ENCODE results near the gene PICALM.

The PICALM gene

GRCh38 chr11:86072211-86072610, 3.3 kb upstream of the PICALM start:
- no peak for DNase-seq

- no peak for DNase-seq
Measured at GRCh38 chr11:86070142-86071056, 1.5 kb upstream of the PICALM start.

- peak; percentile 65 for DNase-seq
Measured at GRCh38 chr11:86069408-86070101, 671 bp upstream of the PICALM start.

GRCh38 chr11:86068138-86068871, 579 bp downstream of the PICALM start:
- DNase-seq, result peak; percentile 20

- no peak for DNase-seq
Measured at GRCh38 chr11:86067851-86068137, 1.1 kb downstream of the PICALM start.

GRCh38 chr11:86067009-86067850, 1.7 kb downstream of the PICALM start:
- peak; percentile 25 for DNase-seq

GRCh38 chr11:86066657-86067008, 2.3 kb downstream of the PICALM start:
- no peak for DNase-seq

- no peak for DNase-seq
Measured at GRCh38 chr11:86066033-86066432, 2.9 kb downstream of the PICALM start.

- no peak for DNase-seq
Measured at GRCh38 chr11:86064220-86064803, 4.6 kb downstream of the PICALM start.

GRCh38 chr11:86063536-86063935, 5.3 kb downstream of the PICALM start:
- DNase-seq, result no peak

- DNase-seq, result no peak
Measured at GRCh38 chr11:86062719-86063118, 6.2 kb downstream of the PICALM start.

GRCh38 chr11:86061483-86062205, 7.2 kb downstream of the PICALM start:
- no peak for DNase-seq

GRCh38 chr11:86060544-86060943, 8.3 kb downstream of the PICALM start:
- DNase-seq, result no peak

- DNase-seq, result no peak
Measured at GRCh38 chr11:86058360-86058759, 10.5 kb downstream of the PICALM start.

GRCh38 chr11:86056351-86056854, 12.5 kb downstream of the PICALM start:
- DNase-seq, result no peak

GRCh38 chr11:86052693-86053641, 15.9 kb downstream of the PICALM start:
- DNase-seq, result no peak

- no peak for DNase-seq
Measured at GRCh38 chr11:86050196-86050709, 18.6 kb downstream of the PICALM start.

GRCh38 chr11:86047275-86047991, 21.5 kb downstream of the PICALM start:
- no peak for DNase-seq

GRCh38 chr11:86046116-86046515, 22.8 kb downstream of the PICALM start:
- DNase-seq, result no peak
